HepG2 (cell line): ENCODE data around the gene KLF5.

ENCODE experiments used
- HOXA3 ChIP-seq: sonication (generic); formaldehyde crosslinking; IDR thresholded peaks from 2 replicates; pipeline ENCODE4 v1.5.0; 2020; ENCODE audit warnings: missing genetic modification reagents
- PATZ1 ChIP-seq: sonication (generic); formaldehyde crosslinking; IDR thresholded peaks from 2 replicates; pipeline ENCODE4 v1.4.0; 2020; ENCODE audit warnings: missing genetic modification reagents
- POLR2AphosphoS5 ChIP-seq: IDR thresholded peaks from 2 replicates; pipeline ENCODE4 v1.6.1; 2012; ENCODE audit warnings: low read depth, low read length

GRCh38 chr13:73109288-73109899, 50.6 kb downstream of the KLF5 start:
- TF ChIP-seq PATZ1 (CRISPR knock-in tag), result no peak
- TF ChIP-seq POLR2AphosphoS5, result no peak
- TF ChIP-seq HOXA3, result no peak
